BE2C (cell line): ENCODE data around the gene SLC2A14.

Experiments used
- DNase-seq: peaks from one replicate; pipeline ENCODE4 v3.0.0-alpha.2; 2020
- H3K27me3 ChIP-seq: fragments of 250-450 bp; sonication (Bioruptor Pico); 2 replicates; pipeline ENCODE4 v1.5.1; 2020; ENCODE audit warnings: mild to moderate bottlenecking
- H3K36me3 ChIP-seq: fragments of 250-450 bp; sonication (Bioruptor Pico); 2 replicates; pipeline ENCODE4 v1.5.1; 2020; ENCODE audit warnings: mild to moderate bottlenecking
- H3K4me1 ChIP-seq: fragments of 250-450 bp; sonication (Bioruptor Pico); 2 replicates; pipeline ENCODE4 v1.5.1; 2020
- H3K4me3 ChIP-seq: 2 replicates; pipeline ENCODE4 v1.5.1; 2011; ENCODE audit warnings: low read depth, low read length
- H3K9me3 ChIP-seq: fragments of 250-450 bp; sonication (Bioruptor Pico); 2 replicates; pipeline ENCODE4 v1.5.1; 2020
- TF ChIP-seq, protein P1 (sequence below): IDR thresholded peaks from 2 replicates; pipeline ENCODE4 v1.5.1; 2012; ENCODE audit warnings: mild to moderate bottlenecking, low read depth, low read length

SLC2A14 gene

GRCh38 chr12:7781274-7781673 lies 91.4 kb downstream of the SLC2A14 start:
- no peaks in the 10 kb centered on the region for H3K27me3 ChIP-seq
- TF ChIP-seq, protein P1, sequence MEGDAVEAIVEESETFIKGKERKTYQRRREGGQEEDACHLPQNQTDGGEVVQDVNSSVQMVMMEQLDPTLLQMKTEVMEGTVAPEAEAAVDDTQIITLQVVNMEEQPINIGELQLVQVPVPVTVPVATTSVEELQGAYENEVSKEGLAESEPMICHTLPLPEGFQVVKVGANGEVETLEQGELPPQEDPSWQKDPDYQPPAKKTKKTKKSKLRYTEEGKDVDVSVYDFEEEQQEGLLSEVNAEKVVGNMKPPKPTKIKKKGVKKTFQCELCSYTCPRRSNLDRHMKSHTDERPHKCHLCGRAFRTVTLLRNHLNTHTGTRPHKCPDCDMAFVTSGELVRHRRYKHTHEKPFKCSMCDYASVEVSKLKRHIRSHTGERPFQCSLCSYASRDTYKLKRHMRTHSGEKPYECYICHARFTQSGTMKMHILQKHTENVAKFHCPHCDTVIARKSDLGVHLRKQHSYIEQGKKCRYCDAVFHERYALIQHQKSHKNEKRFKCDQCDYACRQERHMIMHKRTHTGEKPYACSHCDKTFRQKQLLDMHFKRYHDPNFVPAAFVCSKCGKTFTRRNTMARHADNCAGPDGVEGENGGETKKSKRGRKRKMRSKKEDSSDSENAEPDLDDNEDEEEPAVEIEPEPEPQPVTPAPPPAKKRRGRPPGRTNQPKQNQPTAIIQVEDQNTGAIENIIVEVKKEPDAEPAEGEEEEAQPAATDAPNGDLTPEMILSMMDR = no peak
- no peak overlapping the region for H3K4me3 ChIP-seq
- H3K36me3 ChIP-seq = no peaks in the 10 kb centered on the region
- no peak for DNase-seq
- no peaks in the 10 kb centered on the region for H3K9me3 ChIP-seq
- H3K4me1 ChIP-seq = no peaks in the 10 kb centered on the region

DNA sequence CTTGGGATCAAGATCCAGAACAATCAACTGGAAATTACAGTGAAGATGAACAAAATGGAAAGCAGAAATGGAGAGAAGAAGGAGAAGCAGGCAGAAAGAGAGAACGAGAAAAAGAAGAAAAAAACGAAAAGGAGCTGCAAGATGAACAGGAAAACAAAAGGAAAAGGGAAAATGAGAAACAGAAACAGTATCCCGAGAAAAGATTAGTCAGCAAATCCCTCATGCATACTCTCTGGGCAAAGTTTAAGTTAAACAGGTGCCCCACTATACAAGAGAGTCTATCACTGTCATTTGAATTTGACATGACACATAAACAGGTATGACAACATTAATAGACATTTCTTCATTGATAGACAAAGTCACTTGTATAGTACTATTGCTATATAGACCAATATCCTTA lies 102.7 kb downstream of the SLC2A14 start:
- DNase-seq = no peak
- TF ChIP-seq, protein P1 = no peak

More for the DNA sequence above, 102.7 kb downstream of the SLC2A14 start:
- no peaks in the 10 kb centered on the region for H3K4me1 ChIP-seq
- H3K4me3 ChIP-seq = no peak overlapping the region
- no peaks in the 10 kb centered on the region for H3K36me3 ChIP-seq
- H3K9me3 ChIP-seq = no peaks in the 10 kb centered on the region
- no peaks in the 10 kb centered on the region for H3K27me3 ChIP-seq
